ENCODE measurements around the gene ALPP.
"Not testable (repeated sequence)": the region's sequence is repeated elsewhere in the genome, so short reads cannot be mapped to it uniquely, and the experiment has no call there.

DNA sequence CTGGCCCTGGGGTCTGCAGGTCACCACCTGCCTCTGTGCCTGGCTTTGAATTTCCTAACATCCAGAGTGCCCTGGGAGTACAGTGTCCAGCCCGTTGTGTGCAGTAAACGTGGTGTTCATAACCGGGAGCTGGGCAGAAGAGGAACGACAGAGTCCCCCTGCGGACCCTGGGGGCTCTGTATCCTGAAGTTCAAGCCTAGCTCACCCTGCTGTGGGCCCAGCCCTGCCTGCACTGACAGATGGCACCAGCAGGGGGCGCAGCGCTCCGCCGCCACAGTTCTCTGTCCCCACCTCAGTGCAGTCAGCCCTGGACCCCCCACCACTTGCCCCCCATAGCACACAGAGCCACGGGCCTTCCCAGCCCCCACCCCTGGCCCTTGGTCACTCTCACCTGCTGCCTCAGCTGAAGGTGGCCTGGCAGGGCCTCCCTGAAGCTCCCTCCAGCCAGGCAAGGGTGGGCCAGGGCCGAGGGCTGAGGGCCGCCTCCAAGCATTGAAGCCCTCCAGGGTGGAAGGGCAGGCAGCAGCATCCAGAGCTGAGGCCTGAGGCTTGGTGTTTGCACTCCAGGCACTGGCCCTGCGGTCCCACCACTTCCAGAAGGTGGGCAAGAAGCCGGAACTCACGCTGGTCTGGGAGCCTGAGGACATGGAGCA is 43.2 kb upstream of the ALPP start:
- peak; percentile 55 for TF ChIP-seq CTCF (IDR thresholded peaks at IDR 0.05)
- TF ChIP-seq EZH2 (IDR thresholded peaks at IDR 0.05; ENCODE audit: borderline replicate concordance, insufficient read depth, low read depth, low read length, poor library complexity, severe bottlenecking), result not testable (repeated sequence)
